Mucosa of stomach (tissue), 1 donor: ENCODE data around the gene NECAP2.

Experiments used
- H3K27me3 ChIP-seq: one replicate; pipeline ENCODE4 v1.7.0; 2013; ENCODE audit warnings: mild to moderate bottlenecking, low read length; ENCODE audit not compliant: control insufficient read depth, insufficient read depth
- H3K36me3 ChIP-seq: one replicate; pipeline ENCODE4 v1.7.0; 2013; ENCODE audit warnings: low read length; ENCODE audit not compliant: control insufficient read depth, insufficient read depth
- H3K4me1 ChIP-seq: one replicate; pipeline ENCODE4 v1.7.0; 2013; ENCODE audit warnings: mild to moderate bottlenecking, low read length; ENCODE audit not compliant: control insufficient read depth, insufficient read depth
- H3K4me3 ChIP-seq: one replicate; pipeline ENCODE4 v1.7.0; 2013; ENCODE audit warnings: low read length
- H3K9ac ChIP-seq: one replicate; pipeline ENCODE4 v1.7.0; 2013; ENCODE audit warnings: mild to moderate bottlenecking, low read length, moderate library complexity
- H3K9me3 ChIP-seq: one replicate; pipeline ENCODE4 v1.7.0; 2013; ENCODE audit warnings: mild to moderate bottlenecking, low read length, moderate library complexity; ENCODE audit not compliant: control insufficient read depth
- donor health status: Pancreatic carcinoma.

The NECAP2 gene

DNA sequence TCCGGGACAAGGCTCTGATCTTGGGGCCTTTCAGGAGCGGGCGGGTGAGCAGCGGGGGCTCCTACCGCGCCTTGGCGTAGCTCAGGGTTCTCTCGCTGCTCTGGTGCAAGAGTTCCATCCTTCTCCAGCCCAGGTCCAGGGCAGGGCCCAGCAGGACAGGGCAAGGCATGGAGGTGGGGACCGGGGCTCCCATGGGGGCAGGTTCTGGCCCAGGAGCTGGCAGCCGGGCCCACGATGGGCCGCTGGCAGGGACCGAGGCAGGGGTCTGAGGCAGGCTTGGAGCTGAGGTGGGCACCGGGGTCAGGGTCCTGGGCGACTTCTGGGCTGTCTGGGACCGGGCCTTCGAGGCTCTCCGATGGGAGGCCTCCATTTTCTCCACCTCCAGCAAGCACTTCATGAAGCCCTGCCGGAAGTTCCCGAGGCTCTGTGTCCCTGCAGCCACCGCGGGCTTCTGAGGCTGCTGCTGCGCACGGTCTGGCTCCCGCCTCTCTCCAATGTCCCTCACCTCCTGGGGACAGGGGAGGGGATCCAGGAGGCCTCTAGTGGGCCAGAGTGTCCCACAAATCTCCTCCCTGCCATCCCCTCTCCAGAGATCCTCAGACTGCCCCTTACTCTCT, 30.9 kb upstream of the NECAP2 start:
- no peaks in the 10 kb centered on the region for H3K36me3 ChIP-seq
- no peaks in the 10 kb centered on the region for H3K27me3 ChIP-seq
- no peaks in the 10 kb centered on the region for H3K9me3 ChIP-seq

DNA sequence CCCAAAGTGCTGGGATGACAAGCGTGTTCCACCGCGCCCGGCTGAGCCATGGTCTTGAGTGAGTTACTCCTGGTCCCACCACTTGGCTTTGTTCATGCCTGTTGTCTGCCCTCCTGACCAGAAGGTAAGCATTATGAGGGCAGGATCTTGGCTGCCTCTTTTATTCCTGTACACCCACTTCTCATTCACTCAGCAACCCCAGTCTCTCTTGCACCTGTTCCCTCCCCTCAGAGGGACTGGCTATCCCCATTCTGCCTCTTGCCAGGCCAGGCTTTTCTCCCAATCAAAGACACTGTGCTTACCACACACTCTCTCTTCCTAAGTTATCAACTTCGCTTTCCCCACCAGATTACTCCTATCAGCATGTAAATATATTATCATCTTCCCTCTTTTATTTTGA, 29.7 kb upstream of the NECAP2 start:
- H3K4me3 ChIP-seq: no peak overlapping the region
- H3K9ac ChIP-seq: no peak overlapping the region
- H3K27me3 ChIP-seq: no peaks in the 10 kb centered on the region

More for the DNA sequence above, 30.9 kb upstream of the NECAP2 start:
- no peak overlapping the region for H3K9ac ChIP-seq
- no peaks in the 10 kb centered on the region for H3K4me1 ChIP-seq
- no peak overlapping the region for H3K4me3 ChIP-seq

DNA sequence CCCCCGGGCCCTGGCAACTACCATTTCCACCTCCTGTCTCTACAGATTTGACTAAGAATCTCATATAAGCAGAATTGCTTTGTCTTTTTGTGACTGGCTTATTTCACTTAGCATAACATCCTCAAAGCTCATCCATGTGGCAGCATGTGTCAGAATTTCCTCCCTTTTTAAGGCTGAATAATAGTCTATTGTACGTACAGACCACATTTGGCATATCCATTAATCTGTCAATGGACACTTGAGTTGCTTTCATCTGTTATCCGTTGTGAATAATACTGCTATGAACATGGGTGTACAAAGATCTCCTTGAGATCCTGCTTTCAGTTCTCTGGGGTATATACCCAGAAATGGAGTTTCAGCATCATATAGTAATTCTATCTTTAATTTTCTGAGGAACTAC, 27.3 kb upstream of the NECAP2 start:
- Histone ChIP-seq H3K9me3 (no peaks in the 10 kb centered on the region), H3K4me1 (no peaks in the 10 kb centered on the region), H3K36me3 (no peaks in the 10 kb centered on the region), H3K27me3 (no peaks in the 10 kb centered on the region), H3K4me3 (no peak overlapping the region), H3K9ac (no peak overlapping the region)

More for the DNA sequence above, 29.7 kb upstream of the NECAP2 start:
- H3K4me1 ChIP-seq: no peaks in the 10 kb centered on the region
- no peaks in the 10 kb centered on the region for H3K9me3 ChIP-seq
- H3K36me3 ChIP-seq: no peaks in the 10 kb centered on the region

DNA sequence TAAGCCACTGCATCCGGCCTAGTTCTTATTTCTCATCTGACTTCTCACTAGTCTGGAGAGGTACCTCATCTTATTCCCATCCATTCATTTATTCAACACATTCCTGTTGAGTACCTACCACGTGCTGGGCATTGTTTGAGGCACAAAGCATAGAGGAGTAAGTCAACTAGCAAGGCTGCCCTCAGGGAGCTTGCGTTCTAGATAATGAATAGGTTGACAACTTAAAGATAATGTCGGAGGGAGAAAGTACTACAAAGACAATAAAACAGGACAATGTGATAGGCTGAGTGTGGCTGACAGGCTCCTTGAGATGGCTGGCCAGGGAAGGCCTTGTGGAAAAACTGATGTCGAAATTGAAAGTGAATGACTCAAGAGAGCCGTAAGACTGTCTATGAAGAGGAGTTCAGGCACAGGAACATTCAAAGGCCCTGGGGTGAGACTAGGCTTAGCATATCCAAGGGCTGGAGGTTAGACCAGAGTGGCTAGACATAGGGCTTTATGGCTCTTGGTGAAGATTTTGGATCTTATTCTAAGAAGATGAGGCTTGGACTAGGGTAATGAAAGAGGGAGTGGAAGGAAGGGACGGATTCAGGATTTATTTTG, 21.6 kb upstream of the NECAP2 start:
- Histone ChIP-seq H3K27me3 (no peaks in the 10 kb centered on the region), H3K36me3 (no peaks in the 10 kb centered on the region), H3K4me3 (no peak overlapping the region), H3K9ac (no peak overlapping the region), H3K4me1 (no peaks in the 10 kb centered on the region), H3K9me3 (no peaks in the 10 kb centered on the region)

DNA sequence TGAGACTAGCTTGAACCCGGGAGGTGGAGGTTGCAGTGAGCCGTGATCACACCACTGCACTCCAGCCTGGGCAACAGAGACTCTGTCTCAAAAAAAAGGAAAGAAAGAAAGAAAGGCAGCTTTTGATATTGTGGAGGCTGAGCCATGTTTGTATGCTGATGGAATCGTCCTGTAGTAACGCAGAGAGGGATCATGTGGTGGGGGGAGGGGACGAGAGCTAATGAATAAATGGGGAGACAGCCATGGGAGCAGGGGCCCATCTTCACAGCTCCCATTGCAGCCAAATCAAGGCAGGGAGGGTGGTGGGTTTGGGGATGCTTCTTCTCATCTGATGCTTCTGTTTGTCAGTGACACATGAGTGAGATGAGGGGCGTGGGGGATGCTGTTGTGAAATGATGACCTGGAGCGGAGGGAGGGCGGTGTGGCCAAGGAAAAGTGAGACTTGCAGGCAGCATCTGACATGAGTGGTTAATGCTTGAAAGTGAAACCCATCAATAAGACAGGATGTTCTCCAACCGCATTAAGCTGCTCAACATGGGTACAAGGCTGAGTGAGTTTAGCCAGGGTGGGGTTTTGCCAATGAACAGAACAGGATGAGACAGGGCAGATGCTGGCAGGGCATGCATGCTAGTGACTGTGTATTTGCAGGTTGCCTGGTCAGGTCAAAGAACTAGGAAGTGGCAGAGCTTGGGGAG, 20.0 kb upstream of the NECAP2 start:
- Histone ChIP-seq H3K27me3 (no peaks in the 10 kb centered on the region), H3K4me1 (no peaks in the 10 kb centered on the region), H3K4me3 (no peak overlapping the region), H3K9me3 (no peaks in the 10 kb centered on the region), H3K9ac (no peak overlapping the region), H3K36me3 (no peaks in the 10 kb centered on the region)

DNA sequence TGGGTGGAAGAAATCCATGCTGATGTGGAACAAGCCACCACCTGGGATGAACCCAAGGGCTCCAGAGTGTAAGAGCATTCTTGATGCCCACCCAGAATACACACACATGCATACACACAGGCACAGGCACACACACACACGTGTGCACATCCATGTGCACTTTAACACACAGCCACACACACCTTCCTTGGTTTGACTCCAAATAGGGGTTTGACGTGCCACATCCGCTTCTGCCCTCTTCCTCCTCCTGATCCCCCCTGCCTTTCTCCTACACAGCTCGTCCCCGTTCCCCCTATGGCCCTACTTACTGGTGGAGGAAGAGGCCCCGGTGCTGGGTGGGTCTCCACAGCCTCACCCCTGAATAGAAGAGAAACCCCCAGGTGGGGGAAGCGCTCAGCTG, 19.3 kb upstream of the NECAP2 start:
- H3K36me3 ChIP-seq: no peaks in the 10 kb centered on the region
- H3K9ac ChIP-seq: no peak overlapping the region
- no peaks in the 10 kb centered on the region for H3K27me3 ChIP-seq
- no peaks in the 10 kb centered on the region for H3K9me3 ChIP-seq
- no peak overlapping the region for H3K4me3 ChIP-seq
- no peaks in the 10 kb centered on the region for H3K4me1 ChIP-seq

DNA sequence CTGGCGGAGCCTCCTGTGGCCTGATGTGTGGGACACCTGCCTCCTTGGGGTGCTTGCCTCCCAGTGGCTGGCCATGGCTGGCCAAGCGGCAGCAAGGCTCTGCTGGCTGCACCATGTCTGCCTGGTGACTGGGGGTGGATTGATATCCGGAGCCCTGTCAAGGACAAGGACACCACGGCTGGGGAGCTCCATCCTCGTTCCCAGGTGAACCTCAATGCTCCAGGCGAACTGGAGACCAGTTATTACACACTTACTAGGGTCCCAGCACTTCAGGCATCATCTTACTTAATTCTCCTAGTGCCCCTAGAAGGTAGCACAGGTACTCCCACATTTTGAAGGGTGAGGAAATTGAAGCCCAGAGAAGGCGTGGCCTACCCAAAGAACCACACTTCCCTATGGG, 18.5 kb upstream of the NECAP2 start:
- Histone ChIP-seq H3K9me3 (no peaks in the 10 kb centered on the region), H3K9ac (no peak overlapping the region), H3K4me3 (no peak overlapping the region), H3K36me3 (no peaks in the 10 kb centered on the region), H3K4me1 (no peaks in the 10 kb centered on the region), H3K27me3 (no peaks in the 10 kb centered on the region)

DNA sequence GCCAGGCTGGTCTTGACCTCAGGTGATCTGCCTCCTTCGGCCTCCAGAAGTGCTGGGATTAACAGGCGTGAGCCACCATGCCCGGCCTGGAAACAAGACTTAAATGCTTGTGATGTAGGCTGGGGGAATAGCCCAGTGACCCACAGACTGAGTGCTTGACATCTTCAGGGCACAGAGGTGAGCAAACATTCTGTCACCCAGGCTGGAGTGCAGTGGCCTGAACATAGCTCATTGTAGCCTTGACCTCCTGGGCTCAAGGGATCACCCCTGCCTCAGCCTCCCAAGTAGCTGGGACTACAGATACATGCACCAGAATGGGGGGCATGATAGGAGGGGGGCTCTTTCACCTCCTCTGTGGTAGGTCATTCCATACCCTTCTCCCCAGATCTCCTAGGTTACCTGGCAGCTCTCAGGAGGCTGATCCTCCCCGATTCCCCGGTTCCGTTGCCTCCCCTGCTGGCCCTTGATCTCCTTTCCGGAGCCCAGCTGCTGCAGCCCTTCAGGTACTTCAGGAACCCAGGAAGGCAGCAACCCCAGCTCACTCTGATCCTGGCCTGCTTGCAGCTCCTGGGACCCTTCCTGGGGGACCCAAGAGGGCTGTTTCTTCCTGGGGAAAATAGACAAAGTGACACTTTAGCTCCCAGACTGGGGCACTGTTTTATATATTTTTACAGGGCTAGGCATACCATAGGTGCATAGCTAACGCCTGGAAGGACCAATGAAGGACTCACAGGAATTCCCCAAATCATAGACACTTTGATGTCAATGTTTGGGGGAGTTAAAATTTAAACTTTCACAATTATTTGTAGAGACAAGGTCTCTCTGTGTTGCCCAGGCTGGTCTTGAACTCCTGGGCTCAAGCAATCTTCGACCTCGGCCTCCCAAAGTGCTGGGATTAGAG, 15.1 kb upstream of the NECAP2 start:
- H3K4me3 ChIP-seq: no peak overlapping the region
- H3K4me1 ChIP-seq: no peaks in the 10 kb centered on the region
- H3K36me3 ChIP-seq: no peaks in the 10 kb centered on the region
- no peaks in the 10 kb centered on the region for H3K27me3 ChIP-seq
- H3K9me3 ChIP-seq: no peaks in the 10 kb centered on the region
- no peak overlapping the region for H3K9ac ChIP-seq

DNA sequence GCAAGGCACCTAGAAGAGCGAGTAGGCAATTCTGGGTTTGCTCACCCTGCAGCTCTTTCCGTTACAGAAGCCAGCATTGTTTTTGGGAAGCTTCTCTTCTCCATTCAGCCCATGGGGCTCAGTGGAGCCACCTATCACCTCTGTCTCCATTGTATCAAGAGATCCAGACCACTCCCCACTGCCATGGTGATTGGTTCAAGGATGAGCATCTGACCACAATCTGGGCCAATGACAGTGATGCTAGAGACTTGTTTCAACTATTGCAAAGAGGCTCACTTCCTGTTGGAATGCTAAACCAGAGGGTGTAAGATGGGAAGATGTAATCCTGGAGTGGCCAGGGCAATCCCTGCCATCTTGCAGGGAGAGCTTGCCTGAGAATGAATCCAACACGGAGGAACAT, 9.9 kb upstream of the NECAP2 start:
- no peak overlapping the region for H3K9ac ChIP-seq
- H3K9me3 ChIP-seq: no peaks in the 10 kb centered on the region
- no peaks in the 10 kb centered on the region for H3K4me1 ChIP-seq
- no peaks in the 10 kb centered on the region for H3K36me3 ChIP-seq
- no peak overlapping the region for H3K4me3 ChIP-seq
- H3K27me3 ChIP-seq: no peaks in the 10 kb centered on the region

DNA sequence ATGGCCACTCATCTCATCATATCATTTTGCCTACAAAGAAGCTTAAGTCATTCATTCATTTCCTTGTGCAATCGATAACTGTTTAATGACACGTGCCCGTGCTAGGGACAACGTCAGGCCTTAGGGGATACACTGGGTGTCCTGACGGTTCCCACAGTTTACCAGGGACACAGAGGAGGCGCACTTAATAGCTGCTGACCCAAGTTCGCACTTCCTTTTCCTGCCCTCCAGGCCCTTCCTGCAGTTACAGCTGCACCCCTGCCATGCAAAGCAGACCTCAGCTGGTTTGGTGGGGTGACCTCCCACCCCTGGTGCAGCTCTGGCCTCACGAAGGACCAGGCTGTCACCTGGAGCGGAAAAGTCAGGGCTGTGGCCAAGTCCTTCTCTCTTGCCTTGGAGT, 7.5 kb upstream of the NECAP2 start:
- no peaks in the 10 kb centered on the region for H3K36me3 ChIP-seq
- no peak overlapping the region for H3K4me3 ChIP-seq
- H3K9me3 ChIP-seq: no peaks in the 10 kb centered on the region
- no peak overlapping the region for H3K9ac ChIP-seq
- H3K4me1 ChIP-seq: no peaks in the 10 kb centered on the region
- no peaks in the 10 kb centered on the region for H3K27me3 ChIP-seq

DNA sequence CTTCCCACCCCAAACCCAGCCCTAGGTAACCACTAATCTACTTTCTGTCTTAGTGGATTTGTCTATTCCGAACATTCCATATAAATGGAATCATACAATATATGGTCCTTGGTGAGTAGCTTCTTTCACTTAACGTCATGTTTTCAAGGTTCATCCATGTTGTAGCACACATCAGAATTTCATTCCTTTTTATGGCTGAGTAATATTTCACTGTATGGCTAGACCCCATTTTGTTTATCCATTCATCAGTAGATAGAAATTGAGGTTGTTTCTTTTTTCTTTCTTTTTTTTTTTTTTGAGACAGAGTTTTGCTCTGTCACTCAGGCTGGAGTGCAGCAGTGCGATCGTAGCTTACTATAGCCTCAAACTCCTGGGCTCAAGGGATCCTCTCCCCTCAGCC, 6.5 kb upstream of the NECAP2 start:
- no peaks in the 10 kb centered on the region for H3K27me3 ChIP-seq
- H3K9me3 ChIP-seq: no peaks in the 10 kb centered on the region
- H3K36me3 ChIP-seq: no peaks in the 10 kb centered on the region
- no peak overlapping the region for H3K9ac ChIP-seq
- H3K4me1 ChIP-seq: no peaks in the 10 kb centered on the region
- no peak overlapping the region for H3K4me3 ChIP-seq

DNA sequence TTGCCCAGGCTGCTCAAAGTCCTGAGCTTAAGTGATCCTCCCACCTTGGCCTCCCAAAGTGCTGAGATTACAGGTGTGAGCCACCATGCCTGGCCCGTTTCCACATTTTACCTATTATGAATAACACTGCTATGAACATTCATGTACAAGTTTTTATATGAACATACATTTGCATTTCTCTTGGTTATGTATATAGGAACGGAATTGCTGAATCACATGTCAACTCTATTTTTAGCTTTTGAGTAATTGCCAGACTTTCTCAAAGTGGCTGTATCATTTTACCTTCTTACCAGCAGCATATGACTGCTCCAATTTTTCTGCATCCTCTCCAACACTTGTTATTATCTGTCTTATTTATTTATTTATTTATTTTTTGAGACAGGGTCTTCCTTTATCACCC, 6.0 kb upstream of the NECAP2 start:
- Histone ChIP-seq H3K27me3 (no peaks in the 10 kb centered on the region), H3K9ac (no peak overlapping the region), H3K4me3 (no peak overlapping the region), H3K36me3 (no peaks in the 10 kb centered on the region), H3K4me1 (no peaks in the 10 kb centered on the region), H3K9me3 (no peaks in the 10 kb centered on the region)
